ENCODE results near the gene USP36. TPM values are rescaled to one million over a fixed set of nuclear protein-coding genes. Genes with fewer than 3 reads are reported as not detected.

Gene USP36
- total and polyA plus RNA-seq, 4 donors = 22.2 to 61.5 (median 44.9) TPM

DNA sequence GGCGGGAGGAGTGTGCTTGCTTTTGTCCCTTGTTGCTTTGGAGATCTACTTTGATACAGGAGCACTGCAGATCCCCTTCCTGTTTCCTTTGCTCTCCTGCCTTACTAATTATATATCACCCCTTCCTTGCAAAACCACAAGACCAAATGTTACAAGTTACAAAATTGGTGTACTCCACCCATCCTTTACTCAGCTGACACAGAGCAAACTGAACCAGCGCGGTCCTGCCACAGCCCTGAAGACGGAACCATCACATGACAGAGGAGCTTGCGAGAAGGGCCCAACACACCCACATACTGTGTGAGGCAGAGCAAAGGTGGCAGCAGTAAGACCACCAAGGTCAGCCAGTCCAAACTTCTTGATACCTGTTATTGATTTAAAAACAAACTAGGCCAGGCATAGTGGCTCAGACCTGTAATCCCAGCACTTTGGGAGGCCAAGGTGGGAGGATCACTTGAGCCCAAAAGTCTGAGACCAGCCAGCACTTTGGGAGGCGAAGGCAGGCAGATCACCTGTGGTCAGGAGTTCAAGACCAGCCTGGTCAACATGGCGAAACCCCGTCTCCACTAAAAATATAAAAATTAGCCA is 91.8 kb downstream of the USP36 start:
- Histone ChIP-seq H3K27me3 (ENCODE audit: control insufficient read depth in 3 of 3, insufficient read depth in 3 of 3, low read length in 2 of 3) (no peaks in the 10 kb centered on the region), H3K27ac (ENCODE audit: low read depth in 1 of 2, low read length in 1 of 2) (peak overlapping the region in 1 of 2 donors; percentile 88), H3K4me3 (no peak overlapping the region), H3K9ac (ENCODE audit: insufficient read depth in 1 of 2, low read length in 2 of 2) (no peak overlapping the region), H3K9me3 (ENCODE audit: control insufficient read depth in 4 of 4, insufficient read depth in 3 of 4, low read length in 3 of 4) (no peaks in the 10 kb centered on the region), H3K4me1 (ENCODE audit: control insufficient read depth in 5 of 5, insufficient read depth in 5 of 5, low read length in 5 of 5) (peaks cover 0 to 21% (median 3%) of the 10 kb centered on the region in 5 donors), H3K36me3 (ENCODE audit: control insufficient read depth in 4 of 4, insufficient read depth in 4 of 4, low read length in 4 of 4) (no peaks in the 10 kb centered on the region)
- ATAC-seq (ENCODE audit: insufficient read depth, low FRiP score) (peak; percentile 79), DNase-seq (no peak)
- TF ChIP-seq, protein P1, sequence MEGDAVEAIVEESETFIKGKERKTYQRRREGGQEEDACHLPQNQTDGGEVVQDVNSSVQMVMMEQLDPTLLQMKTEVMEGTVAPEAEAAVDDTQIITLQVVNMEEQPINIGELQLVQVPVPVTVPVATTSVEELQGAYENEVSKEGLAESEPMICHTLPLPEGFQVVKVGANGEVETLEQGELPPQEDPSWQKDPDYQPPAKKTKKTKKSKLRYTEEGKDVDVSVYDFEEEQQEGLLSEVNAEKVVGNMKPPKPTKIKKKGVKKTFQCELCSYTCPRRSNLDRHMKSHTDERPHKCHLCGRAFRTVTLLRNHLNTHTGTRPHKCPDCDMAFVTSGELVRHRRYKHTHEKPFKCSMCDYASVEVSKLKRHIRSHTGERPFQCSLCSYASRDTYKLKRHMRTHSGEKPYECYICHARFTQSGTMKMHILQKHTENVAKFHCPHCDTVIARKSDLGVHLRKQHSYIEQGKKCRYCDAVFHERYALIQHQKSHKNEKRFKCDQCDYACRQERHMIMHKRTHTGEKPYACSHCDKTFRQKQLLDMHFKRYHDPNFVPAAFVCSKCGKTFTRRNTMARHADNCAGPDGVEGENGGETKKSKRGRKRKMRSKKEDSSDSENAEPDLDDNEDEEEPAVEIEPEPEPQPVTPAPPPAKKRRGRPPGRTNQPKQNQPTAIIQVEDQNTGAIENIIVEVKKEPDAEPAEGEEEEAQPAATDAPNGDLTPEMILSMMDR (IDR thresholded peaks at IDR 0.05; ENCODE audit: control extremely low read depth, extremely low read depth) = no peak
- 40 to 47% methylated on average over 8 of the region's 8 CpGs for WGBS, 2 donors

DNA sequence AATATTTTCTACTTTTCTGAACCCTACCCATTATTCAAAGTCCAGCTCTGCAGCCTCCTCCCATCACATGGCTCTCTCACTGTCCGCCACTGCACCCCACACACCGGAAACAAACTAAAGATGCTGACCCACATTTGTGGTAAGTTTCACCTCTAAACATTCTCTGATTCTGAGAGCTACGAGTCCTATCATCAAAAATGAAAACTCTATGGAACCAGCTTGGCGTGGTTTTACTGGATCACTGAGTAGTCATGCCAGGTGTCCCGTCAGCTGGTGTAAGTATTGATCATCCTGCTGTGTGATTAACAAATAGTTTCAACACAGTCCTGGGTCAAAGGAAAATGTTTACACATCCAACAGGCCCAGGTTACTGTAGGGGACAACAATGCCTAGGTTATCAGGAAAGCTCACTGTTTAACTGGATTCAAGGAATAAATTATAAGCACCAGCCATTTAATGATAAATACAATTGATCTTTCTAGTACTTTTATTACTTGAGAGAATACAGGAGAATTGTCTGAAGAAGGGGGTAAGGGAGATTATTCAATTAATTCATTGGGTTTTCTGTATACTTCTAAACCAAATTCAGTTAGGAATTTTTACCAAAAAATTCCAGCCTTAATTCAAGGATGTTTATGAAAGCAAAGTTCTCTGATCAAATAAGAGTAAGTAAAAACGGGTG is 92.4 kb downstream of the USP36 start:
- no peaks in the 10 kb centered on the region for H3K27me3 ChIP-seq (ENCODE audit: control insufficient read depth in 3 of 3, insufficient read depth in 3 of 3, low read length in 2 of 3)
- H3K27ac ChIP-seq (ENCODE audit: low read depth in 1 of 2, low read length in 1 of 2) = peak overlapping the region; percentile 5 to 58
- TF ChIP-seq, protein P1 (IDR thresholded peaks at IDR 0.05; ENCODE audit: control extremely low read depth, extremely low read depth) = no peak
- DNase-seq (no peak), ATAC-seq (ENCODE audit: insufficient read depth, low FRiP score) (peak; percentile 42)
- H3K4me1 ChIP-seq (ENCODE audit: control insufficient read depth in 5 of 5, insufficient read depth in 5 of 5, low read length in 5 of 5) = peaks cover 0 to 21% (median 3%) of the 10 kb centered on the region in 5 donors
- H3K36me3 ChIP-seq (ENCODE audit: control insufficient read depth in 4 of 4, insufficient read depth in 4 of 4, low read length in 4 of 4) = no peaks in the 10 kb centered on the region
- WGBS, 2 donors = 24 to 50% methylated on average over 6 of the region's 6 CpGs
- peak overlapping the region in 1 of 2 donors; percentile 19 for H3K9ac ChIP-seq (ENCODE audit: insufficient read depth in 1 of 2, low read length in 2 of 2)
- no peak overlapping the region for H3K4me3 ChIP-seq
- no peaks in the 10 kb centered on the region for H3K9me3 ChIP-seq (ENCODE audit: control insufficient read depth in 4 of 4, insufficient read depth in 3 of 4, low read length in 3 of 4)

DNA sequence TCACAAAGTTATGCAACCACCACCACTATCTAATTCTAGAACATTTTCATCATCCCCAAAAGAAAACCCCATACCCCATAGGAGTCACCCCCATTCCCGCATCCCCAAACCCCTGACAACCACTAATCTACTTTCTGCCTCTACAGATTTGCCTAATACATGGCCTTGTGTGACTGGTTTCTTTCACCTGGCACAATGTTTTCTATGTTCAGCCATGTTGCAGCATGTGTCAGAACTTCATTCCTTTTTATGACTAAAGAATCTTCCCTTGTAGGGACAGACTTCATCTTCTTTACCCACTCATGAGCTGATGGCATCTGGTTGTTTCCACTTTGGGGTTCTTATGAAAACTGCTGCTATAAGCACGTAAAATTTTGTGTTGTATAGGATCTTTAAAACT is 93.1 kb downstream of the USP36 start:
- ATAC-seq (ENCODE audit: insufficient read depth, low FRiP score) = no peak
- Histone ChIP-seq H3K9me3 (ENCODE audit: control insufficient read depth in 4 of 4, insufficient read depth in 3 of 4, low read length in 3 of 4) (no peaks in the 10 kb centered on the region), H3K9ac (ENCODE audit: insufficient read depth in 1 of 2, low read length in 2 of 2) (no peak overlapping the region), H3K36me3 (ENCODE audit: control insufficient read depth in 4 of 4, insufficient read depth in 4 of 4, low read length in 4 of 4) (no peaks in the 10 kb centered on the region), H3K27ac (ENCODE audit: low read depth in 1 of 2, low read length in 1 of 2) (no peak overlapping the region), H3K27me3 (ENCODE audit: control insufficient read depth in 3 of 3, insufficient read depth in 3 of 3, low read length in 2 of 3) (no peaks in the 10 kb centered on the region), H3K4me3 (no peak overlapping the region), H3K4me1 (ENCODE audit: control insufficient read depth in 5 of 5, insufficient read depth in 5 of 5, low read length in 5 of 5) (peaks cover 0 to 21% (median 3%) of the 10 kb centered on the region in 5 donors)
- TF ChIP-seq, protein P1 (IDR thresholded peaks at IDR 0.05; ENCODE audit: control extremely low read depth, extremely low read depth) = no peak
- no peak for DNase-seq
- WGBS, 2 donors = 59 to 75% methylated on average over 2 of the region's 2 CpGs
